A549 (cell line): Measurements from ENCODE around the gene OR51A2. TPM values are rescaled to one million over a fixed set of nuclear protein-coding genes. Genes with fewer than 3 reads are reported as not detected.

Experiments
- ATAC-seq, 2 experiments: fragments of 200-7000 bp in 1 of 2; fragments of >200 bp in 1 of 2; cut with Nextera tagmentation in 1 of 2; cut with Tn5 transposase in 1 of 2; 3 replicates each; pipeline versions ENCODE4 v1.8.0 to v1.9.1; 2018 to 2020; ENCODE audit warnings: mild to moderate bottlenecking in 1 of 2, moderate library complexity in 1 of 2
- CTCF ChIA-PET: fragments of 300-600 bp; sonication (Branson Sonifier 250); formaldehyde crosslinking; extraction: SDS; loops from one replicate; lab custom pipeline; 2021; ENCODE audit warnings: antibody characterized with exemption, inconsistent platforms; lab: Yijun Ruan, JAX
- POLR2A ChIA-PET: fragments of 350-600 bp; formaldehyde crosslinking; extraction: SDS; loops from one replicate; lab custom pipeline; 2021; ENCODE audit warnings: antibody characterized with exemption, inconsistent platforms; lab: Yijun Ruan, JAX
- DNase-seq, 2 experiments: peaks; one replicate each; pipeline versions ENCODE4 v3.0.0 to v3.0.0-alpha.2; 2011 to 2016; ENCODE audit warnings: low read depth in 1 of 2, low spot score in 1 of 2
- FAIRE-seq: peaks from 2 replicates; lab custom pipeline; 2011; peaks lifted over from hg19 to GRCh38; lab: Jason Lieb, UNC
- H3K27ac ChIP-seq, 2 experiments: fragments of >200 bp; sonication (Bioruptor Twin); formaldehyde crosslinking; 3 replicates each; pipeline ENCODE4 v1.5.1; 2016 to 2017
- H3K4me1 ChIP-seq: fragments of >200 bp; sonication (Bioruptor Twin); formaldehyde crosslinking; 3 replicates; pipeline ENCODE4 v1.6.1; 2016
- H3K4me2 ChIP-seq: fragments of >200 bp; sonication (Bioruptor Twin); formaldehyde crosslinking; 3 replicates; pipeline ENCODE4 v1.6.1; 2016
- H3K4me3 ChIP-seq: fragments of >200 bp; sonication (Bioruptor Twin); formaldehyde crosslinking; 3 replicates; pipeline ENCODE4 v1.5.1; 2016
- H3K9me3 ChIP-seq: fragments of >200 bp; sonication (Bioruptor Twin); formaldehyde crosslinking; 3 replicates; pipeline ENCODE4 v1.6.1; 2016
- BCL3 ChIP-seq: fragments of >200 bp; sonication (Bioruptor Twin); formaldehyde crosslinking; IDR thresholded peaks from 3 replicates; pipeline ENCODE4 v1.6.1; 2016
- CBX2 ChIP-seq: fragments of 200-600 bp; sonication (generic); IDR thresholded peaks from 2 replicates; pipeline ENCODE4 v1.6.1; 2016; ENCODE audit warnings: low read depth, mild to moderate bottlenecking, borderline replicate concordance
- CEBPB ChIP-seq, 2 experiments: fragments of >200 bp in 1 of 2; sonication (Bioruptor Twin) in 1 of 2; formaldehyde crosslinking in 1 of 2; IDR thresholded peaks; 2 replicates each; pipeline ENCODE4 v1.6.1; 2012 to 2016
- CHD4 ChIP-seq: fragments of 200-600 bp; sonication (generic); IDR thresholded peaks from 2 replicates; pipeline ENCODE4 v1.6.1; 2016; ENCODE audit warnings: antibody characterized with exemption, mild to moderate bottlenecking, borderline replicate concordance
- E2F6 ChIP-seq: IDR thresholded peaks from 2 replicates; pipeline ENCODE4 v1.6.1; 2012; ENCODE audit warnings: low read depth, borderline replicate concordance
- FOSL2 ChIP-seq, 2 experiments: fragments of 450-650 bp in 1 of 2; fragments of >200 bp in 1 of 2; sonication (Bioruptor Twin) in 1 of 2; formaldehyde crosslinking; IDR thresholded peaks; 2 replicates each; pipeline versions ENCODE4 v1.5.0 to v1.6.1; 2016 to 2020; ENCODE audit warnings: mild to moderate bottlenecking in 1 of 2, moderate library complexity in 1 of 2
- GATA3 ChIP-seq: IDR thresholded peaks from 2 replicates; pipeline ENCODE4 v1.6.1; 2012; ENCODE audit warnings: borderline replicate concordance
- HDAC2 ChIP-seq: fragments of 200-600 bp; sonication (generic); IDR thresholded peaks from 2 replicates; pipeline ENCODE4 v1.6.1; 2016
- JUNB ChIP-seq: fragments of >200 bp; sonication (Bioruptor Twin); formaldehyde crosslinking; IDR thresholded peaks from 2 replicates; pipeline ENCODE4 v1.6.1; 2016
- KDM5A ChIP-seq: fragments of 200-600 bp; sonication (generic); IDR thresholded peaks from 2 replicates; pipeline ENCODE4 v1.6.1; 2016; ENCODE audit warnings: antibody characterized with exemption, mild to moderate bottlenecking
- MAZ ChIP-seq: fragments of 150-350 bp; IDR thresholded peaks from 2 replicates; pipeline ENCODE4 v1.6.1; 2014; ENCODE audit warnings: antibody characterized with exemption, low read depth, low read length, borderline replicate concordance
- NFE2L2 ChIP-seq: fragments of 150-350 bp; conservative IDR thresholded peaks from 2 replicates; pipeline ENCODE4 v1.6.1; 2014; ENCODE audit warnings: low read length
- NR3C1 ChIP-seq: fragments of >200 bp; sonication (Bioruptor Twin); formaldehyde crosslinking; IDR thresholded peaks from 3 replicates; pipeline ENCODE4 v1.6.1; 2017
- POLR2AphosphoS2 ChIP-seq: conservative IDR thresholded peaks from 2 replicates; pipeline ENCODE4 v1.6.1; 2012; ENCODE audit warnings: low read length, improper control_type of control experiment, inconsistent platforms
- RAD21 ChIP-seq, 2 experiments: fragments of >200 bp in 1 of 2; sonication (Bioruptor Twin) in 1 of 2; formaldehyde crosslinking in 1 of 2; IDR thresholded peaks in 1 of 2; conservative IDR thresholded peaks in 1 of 2; 2 replicates in 1 of 2; 3 replicates in 1 of 2; pipeline ENCODE4 v1.6.1; 2012 to 2018; ENCODE audit warnings: inconsistent platforms in 1 of 2
- REST ChIP-seq: fragments of 200-600 bp; sonication (generic); IDR thresholded peaks from 2 replicates; pipeline ENCODE4 v1.6.1; 2016; ENCODE audit warnings: antibody characterized with exemption, mild to moderate bottlenecking, moderate library complexity
- RFX5 ChIP-seq: fragments of 450-650 bp; IDR thresholded peaks from 2 replicates; pipeline ENCODE4 v1.7.1; 2014; ENCODE audit warnings: antibody characterized with exemption, mild to moderate bottlenecking, moderate library complexity
- SMC3 ChIP-seq: fragments of >200 bp; sonication (Bioruptor Twin); formaldehyde crosslinking; IDR thresholded peaks from 3 replicates; pipeline ENCODE4 v1.6.1; 2018; ENCODE audit warnings: inconsistent platforms
- SREBF2 ChIP-seq: fragments of 450-650 bp; IDR thresholded peaks from 2 replicates; pipeline ENCODE4 v1.6.1; 2014; ENCODE audit warnings: mild to moderate bottlenecking, moderate library complexity
- TP53 ChIP-seq: fragments of 250-450 bp; sonication (Bioruptor Pico); IDR thresholded peaks from 2 replicates; pipeline ENCODE4 v1.5.0; 2021; ENCODE audit warnings: mild to moderate bottlenecking, moderate library complexity
- ZNF302 ChIP-seq: fragments of 250-450 bp; sonication (Bioruptor Pico); IDR thresholded peaks from 2 replicates; pipeline ENCODE4 v1.9.0; 2021; ENCODE audit warnings: inconsistent platforms, mild to moderate bottlenecking, moderate library complexity
- ZSCAN20 ChIP-seq: fragments of 250-450 bp; sonication (Bioruptor Pico); IDR thresholded peaks from 2 replicates; pipeline ENCODE4 v1.8.0; 2022; ENCODE audit warnings: mild to moderate bottlenecking, moderate library complexity
- WGBS: methylation state at CpG from one replicate; pipeline ENCODE4 v1.1.6; 2017; ENCODE audit errors: missing lambda C conversion rate; 5-methylcytosine and 5-hydroxymethylcytosine counted together
- polyA plus RNA-seq, 4 experiments: library from polyadenylated mRNA; depleted of rRNA in 3 of 4; stranded (reverse); fragments of >200 nt; fragmentation: RNase III in 1 of 4; extraction: RNeasy Plus Mini Kit Qiagen cat#74134 plus additional on column Dnase treatment in 1 of 4; gene quantifications; 2 replicates in 3 of 4; 3 replicates in 1 of 4; pipeline ENCODE4 v1.2.3, GENCODE V29; 2011 to 2017

The OR51A2 gene
- polyA plus RNA-seq, 2 of the 4 experiments (the other 2 are of a cell fraction): not detected

DNA sequence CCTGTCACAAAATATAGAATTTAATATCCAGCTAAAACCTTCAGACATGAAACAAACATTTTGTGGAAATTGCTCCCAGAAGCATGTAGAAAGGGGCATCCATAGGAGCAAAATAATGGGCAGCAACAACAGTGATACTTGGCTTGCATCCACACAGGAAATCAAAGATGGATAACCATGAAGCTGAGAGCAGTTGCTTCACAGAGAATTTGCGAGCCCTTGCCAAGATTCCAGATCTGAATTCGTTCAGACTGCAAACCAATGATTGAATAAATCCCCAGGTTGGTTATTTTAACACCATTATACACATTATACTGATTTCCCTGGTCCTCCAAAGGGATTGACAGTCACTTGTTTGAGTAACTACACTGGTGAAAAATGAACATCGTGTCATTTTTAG is 23.5 kb upstream of the OR51A2 start:
- TF ChIP-seq ZSCAN20 (CRISPR knock-in tag): no peak
- CTCF ChIA-PET: interaction anchor here (0.6 to 1.0 kb wide), 2 partner anchors 12 to 337 kb away, joined by 3 to 5 read pairs; no protein-coding TSS in a partner anchor
- no peaks in the 10 kb centered on the region for H3K9me3 ChIP-seq
- no peak overlapping the region for H3K4me2 ChIP-seq
- ATAC-seq: no peak
- H3K4me3 ChIP-seq: no peak overlapping the region
- H3K27ac ChIP-seq: no peak overlapping the region
- DNase-seq: no peak
- H3K4me1 ChIP-seq: no peaks in the 10 kb centered on the region
- no peak for FAIRE-seq
- POLR2A ChIA-PET: no interaction called here
- 1% methylated on average over 3 of the region's 3 CpGs for WGBS

GRCh38 chr11:4975436-4975835 is 19.9 kb upstream of the OR51A2 start:
- Histone ChIP-seq H3K4me3 (no peak overlapping the region), H3K4me1 (no peaks in the 10 kb centered on the region), H3K4me2 (no peak overlapping the region), H3K27ac (no peak overlapping the region), H3K9me3 (no peaks in the 10 kb centered on the region)
- ATAC-seq (no peak), FAIRE-seq (no peak), DNase-seq (no peak)
- TF ChIP-seq POLR2AphosphoS2 (no peak), ZNF302 (CRISPR knock-in tag) (no peak), RFX5 (no peak), SREBF2 (no peak), MAZ (no peak), GATA3 (no peak), CHD4 (no peak), HDAC2 (no peak), BCL3 (no peak), RAD21 (conservative IDR thresholded peaks at IDR 0.05 in 1 of 2, IDR thresholded peaks at IDR 0.05 in 1 of 2) (no peak), FOSL2 (IDR thresholded peaks at IDR 0.05) (no peak), FOSL2 (CRISPR knock-in tag; IDR thresholded peaks at IDR 0.05) (no peak), NR3C1 (no peak), NFE2L2 (no peak), CEBPB (IDR thresholded peaks at IDR 0.05) (no peak), CBX2 (no peak)
- POLR2A ChIA-PET: no interaction called here
- WGBS: 17% methylated on average over 5 of the region's 5 CpGs
- CTCF ChIA-PET: no interaction called here

DNA sequence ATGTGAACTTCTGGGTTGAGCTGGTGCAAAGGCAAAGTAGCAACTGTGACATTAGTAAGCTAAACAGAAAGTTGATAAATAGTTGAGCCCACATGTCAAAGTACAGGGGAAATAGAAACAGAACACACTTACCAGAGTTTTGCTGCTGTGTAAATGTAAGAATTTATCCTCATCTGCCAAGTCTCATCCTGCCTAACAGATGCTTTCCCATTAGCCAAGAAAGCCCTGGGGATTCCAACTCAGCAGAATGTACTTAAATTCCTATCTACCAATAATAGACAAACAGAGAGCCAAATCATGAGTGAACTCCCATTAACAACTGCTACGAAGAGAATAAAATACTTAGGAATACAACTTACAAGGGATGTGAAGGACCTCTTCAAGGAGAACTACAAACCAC is 7.3 kb upstream of the OR51A2 start:
- Histone ChIP-seq H3K4me3 (no peak overlapping the region), H3K27ac (no peak overlapping the region), H3K9me3 (no peaks in the 10 kb centered on the region), H3K4me2 (no peak overlapping the region), H3K4me1 (no peaks in the 10 kb centered on the region)
- FAIRE-seq (no peak), ATAC-seq (no peak), DNase-seq (no peak)
- ChIA-PET POLR2A (no interaction called here), CTCF (no interaction called here)
- WGBS: 0% methylated on average over 1 of the region's 1 CpG
- TF ChIP-seq HDAC2: no peak
- no peak for TF ChIP-seq ZNF302 (CRISPR knock-in tag)
- no peak for TF ChIP-seq SREBF2
- TF ChIP-seq SMC3: no peak
- no peak for TF ChIP-seq TP53
- TF ChIP-seq JUNB: no peak
- TF ChIP-seq REST: no peak
- TF ChIP-seq KDM5A: no peak
- TF ChIP-seq E2F6: no peak
- TF ChIP-seq RAD21 (conservative IDR thresholded peaks at IDR 0.05 in 1 of 2, IDR thresholded peaks at IDR 0.05 in 1 of 2): no peak
